Trophoblast cell (in vitro differentiated cells and primary cell): Measurements from ENCODE around the gene PLBD2.

Experiments used
- DNase-seq, 2 donors: peaks; one replicate each; pipeline ENCODE4 v3.0.0-alpha.2; 2016
- H2AFZ ChIP-seq: 2 replicates; pipeline ENCODE4 v1.6.1; 2013; ENCODE audit warnings: low read length, moderate library complexity, mild to moderate bottlenecking; ENCODE audit not compliant: insufficient read depth, poor library complexity
- H2AK5ac ChIP-seq: 2 replicates; pipeline ENCODE4 v1.6.1; 2013; ENCODE audit warnings: mild to moderate bottlenecking, low read length
- H2BK120ac ChIP-seq: 2 replicates; pipeline ENCODE4 v1.6.1; 2013; ENCODE audit warnings: low read length, mild to moderate bottlenecking, moderate library complexity; ENCODE audit not compliant: insufficient read depth, poor library complexity
- H2BK12ac ChIP-seq: 2 replicates; pipeline ENCODE4 v1.6.1; 2013; ENCODE audit warnings: mild to moderate bottlenecking, low read length, moderate library complexity
- H2BK5ac ChIP-seq: 2 replicates; pipeline ENCODE4 v1.6.1; 2013; ENCODE audit warnings: low read length, low read depth, moderate library complexity, mild to moderate bottlenecking; ENCODE audit not compliant: poor library complexity
- H3K14ac ChIP-seq: 2 replicates; pipeline ENCODE4 v1.6.1; 2013; ENCODE audit warnings: mild to moderate bottlenecking, low read length
- H3K18ac ChIP-seq: 2 replicates; pipeline ENCODE4 v1.6.1; 2013; ENCODE audit warnings: mild to moderate bottlenecking, low read length
- H3K23ac ChIP-seq: 2 replicates; pipeline ENCODE4 v1.6.1; 2013; ENCODE audit warnings: low read length
- H3K27ac ChIP-seq: 2 replicates; pipeline ENCODE4 v1.5.1; 2013; ENCODE audit warnings: low read depth, mild to moderate bottlenecking, inconsistent platforms, low read length, moderate library complexity
- H3K27me3 ChIP-seq: 2 replicates; pipeline ENCODE4 v1.6.1; 2013; ENCODE audit warnings: inconsistent platforms, mild to moderate bottlenecking, low read length, moderate library complexity; ENCODE audit not compliant: insufficient read depth
- H3K36me3 ChIP-seq, 2 experiments: 1 replicate in 1 of 2; 2 replicates in 1 of 2; pipeline ENCODE4 v1.6.1; 2013; ENCODE audit warnings: low read length in 2 of 2, mild to moderate bottlenecking in 2 of 2, moderate library complexity in 1 of 2; ENCODE audit not compliant: insufficient read depth in 2 of 2, control insufficient read depth in 1 of 2
- H3K4ac ChIP-seq: 2 replicates; pipeline ENCODE4 v1.6.1; 2013; ENCODE audit warnings: low read depth, mild to moderate bottlenecking, low read length, moderate library complexity
- H3K4me1 ChIP-seq, 2 experiments: 1 replicate in 1 of 2; 2 replicates in 1 of 2; pipeline ENCODE4 v1.6.1; 2013; ENCODE audit warnings: low read length in 2 of 2, mild to moderate bottlenecking in 2 of 2, moderate library complexity in 1 of 2; ENCODE audit not compliant: insufficient read depth in 2 of 2, control insufficient read depth in 1 of 2
- H3K4me2 ChIP-seq: 2 replicates; pipeline ENCODE4 v1.6.1; 2013; ENCODE audit warnings: inconsistent platforms, mild to moderate bottlenecking, low read length, moderate library complexity
- H3K4me3 ChIP-seq: 2 replicates; pipeline ENCODE4 v1.5.1; 2013; ENCODE audit warnings: mild to moderate bottlenecking, low read depth, low read length, inconsistent platforms
- H3K79me1 ChIP-seq: one replicate; pipeline ENCODE4 v1.6.1; 2013; ENCODE audit warnings: low read length
- H3K79me2 ChIP-seq: 2 replicates; pipeline ENCODE4 v1.6.1; 2013; ENCODE audit warnings: low read length, mild to moderate bottlenecking; ENCODE audit not compliant: control insufficient read depth, insufficient read depth, poor library complexity
- H3K9ac ChIP-seq: 2 replicates; pipeline ENCODE4 v1.6.1; 2013; ENCODE audit warnings: mild to moderate bottlenecking, low read length
- H3K9me3 ChIP-seq: 2 replicates; pipeline ENCODE4 v1.6.1; 2013; ENCODE audit warnings: low read depth, mild to moderate bottlenecking, control low read depth, inconsistent platforms, low read length; ENCODE audit not compliant: insufficient read depth
- H4K12ac ChIP-seq: 2 replicates; pipeline ENCODE4 v1.6.1; 2013; ENCODE audit warnings: low read depth, mild to moderate bottlenecking, low read length, moderate library complexity
- H4K8ac ChIP-seq: 2 replicates; pipeline ENCODE4 v1.6.1; 2013; ENCODE audit warnings: low read depth, mild to moderate bottlenecking, low read length, moderate library complexity
- H4K91ac ChIP-seq: one replicate; pipeline ENCODE4 v1.6.1; 2013; ENCODE audit warnings: low read depth, mild to moderate bottlenecking, low read length, moderate library complexity
- WGBS: extraction: QIAGEN DNeasy Blood & Tissue Kit; methylation state at CpG from one replicate; pipeline ENCODE4 v1.1.7; 2013; ENCODE audit warnings: missing lambda C conversion rate; ENCODE audit not compliant: insufficient read length, insufficient coverage; ENCODE audit errors: extremely low coverage; 5-methylcytosine and 5-hydroxymethylcytosine counted together

PLBD2 gene

GRCh38 chr12:113396828-113397496, 38.6 kb downstream of the PLBD2 start:
- Histone ChIP-seq H3K79me2 (no peaks in the 10 kb centered on the region), H4K12ac (no peak overlapping the region), H3K27me3 (no peaks in the 10 kb centered on the region), H3K36me3 (no peaks in the 10 kb centered on the region), H2AFZ (no peak overlapping the region), H4K8ac (no peak overlapping the region), H3K4ac (no peak overlapping the region), H2BK120ac (no peak overlapping the region), H2BK12ac (no peak overlapping the region), H3K27ac (no peak overlapping the region), H3K79me1 (no peaks in the 10 kb centered on the region), H4K91ac (no peak overlapping the region), H3K23ac (no peak overlapping the region), H3K18ac (no peak overlapping the region), H3K4me3 (no peak overlapping the region), H2BK5ac (no peak overlapping the region), H3K9ac (no peak overlapping the region), H3K9me3 (peaks cover 3% of the 10 kb centered on the region), H3K14ac (no peak overlapping the region), H3K4me1 (no peaks in the 10 kb centered on the region), H2AK5ac (no peak overlapping the region), H3K4me2 (no peak overlapping the region)
- DNase-seq, result no peak
- no CpG with 5 or more reads among the region's 16 CpGs for WGBS

- Histone ChIP-seq H3K14ac (no peak overlapping the region), H3K4ac (no peak overlapping the region)
Measured at GRCh38 chr12:113397497-113398197, 39.3 kb downstream of the PLBD2 start.

DNA sequence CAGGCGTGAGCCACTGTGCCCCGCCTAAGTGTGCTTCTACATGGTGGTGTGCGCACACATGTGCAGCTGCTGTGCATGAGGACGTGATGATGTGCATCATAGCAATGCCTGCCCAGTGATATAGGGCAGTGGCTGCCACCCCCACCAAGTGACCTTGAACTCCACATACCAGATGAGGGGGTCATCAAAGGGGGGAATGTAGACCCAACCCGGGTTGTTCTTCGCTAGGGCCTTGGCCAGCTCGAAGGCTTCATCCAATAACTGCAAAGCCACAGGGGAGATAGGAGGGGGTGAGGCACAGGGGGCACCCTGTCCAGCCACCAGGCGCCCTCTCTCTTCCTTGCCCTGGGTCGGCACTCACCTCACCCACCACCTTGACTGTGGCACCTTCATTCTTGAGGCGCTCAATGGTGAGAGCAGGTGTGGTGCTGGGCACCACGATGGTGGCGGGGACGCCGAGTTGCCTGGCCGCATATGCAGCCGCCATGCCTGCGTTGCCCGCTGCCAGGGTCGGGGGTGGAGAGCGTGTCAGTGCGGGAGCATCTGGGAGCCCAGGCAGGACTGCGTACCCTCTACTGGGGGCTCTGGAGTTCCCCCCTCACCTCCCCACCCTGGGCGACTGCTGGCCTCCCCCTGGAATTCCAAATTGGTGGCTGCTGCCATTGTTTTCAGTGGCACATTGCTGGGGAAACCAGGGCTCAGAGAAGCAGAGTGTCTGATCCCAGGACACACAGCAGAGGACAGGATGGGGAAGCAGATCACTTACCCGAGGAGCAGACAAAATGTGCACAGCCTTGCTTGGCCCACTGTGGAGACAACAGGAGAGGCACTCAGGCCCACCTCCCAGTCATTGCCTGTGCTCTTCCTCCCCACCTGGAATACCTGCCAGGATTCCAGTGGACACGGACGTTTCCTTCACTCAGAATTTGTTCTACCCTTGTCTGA, 40.2 kb downstream of the PLBD2 start:
- H2BK12ac ChIP-seq, result no peak overlapping the region
- DNase-seq, result no peak

More at GRCh38 chr12:113397497-113398197, 39.3 kb downstream of the PLBD2 start:
- Histone ChIP-seq H2BK120ac (no peak overlapping the region), H3K79me2 (no peaks in the 10 kb centered on the region), H4K91ac (no peak overlapping the region), H3K27me3 (no peaks in the 10 kb centered on the region), H3K4me1 (no peaks in the 10 kb centered on the region), H3K27ac (no peak overlapping the region), H3K4me2 (no peak overlapping the region), H4K8ac (no peak overlapping the region), H2AFZ (no peak overlapping the region), H3K18ac (no peak overlapping the region), H3K79me1 (no peaks in the 10 kb centered on the region), H2BK5ac (no peak overlapping the region), H3K4me3 (no peak overlapping the region), H3K9ac (no peak overlapping the region), H2BK12ac (no peak overlapping the region), H2AK5ac (no peak overlapping the region), H3K36me3 (no peaks in the 10 kb centered on the region), H4K12ac (no peak overlapping the region), H3K9me3 (peaks cover 3% of the 10 kb centered on the region), H3K23ac (no peak overlapping the region)
- WGBS, result no CpG with 5 or more reads among the region's 10 CpGs
- no peak for DNase-seq

DNA sequence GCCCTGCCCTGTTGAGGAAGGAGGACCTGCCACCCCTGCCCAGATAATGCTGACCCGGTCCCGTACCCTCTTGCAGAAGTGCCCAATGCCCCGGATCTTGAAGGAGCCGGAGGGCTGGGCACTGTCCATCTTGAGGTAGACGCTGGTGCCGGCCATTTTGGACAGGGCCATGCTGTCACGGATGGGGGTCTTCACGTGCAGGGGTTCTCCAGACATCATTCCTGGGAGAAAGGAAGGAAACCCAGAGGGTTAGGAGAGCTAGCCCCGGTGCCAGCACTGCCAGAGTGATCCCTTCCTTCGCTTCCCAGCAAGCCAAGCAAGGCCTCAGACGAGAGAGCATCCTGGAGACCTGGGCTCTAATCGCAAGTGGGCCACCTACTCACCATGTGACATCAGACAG, 41.1 kb downstream of the PLBD2 start:
- peaks cover 3% of the 10 kb centered on the region for H3K9me3 ChIP-seq
- no peak overlapping the region for H4K12ac ChIP-seq
- no peaks in the 10 kb centered on the region for H3K27me3 ChIP-seq
- no peaks in the 10 kb centered on the region for H3K36me3 ChIP-seq
- no peak overlapping the region for H3K27ac ChIP-seq
- no peak overlapping the region for H4K8ac ChIP-seq
- H4K91ac ChIP-seq, result no peak overlapping the region
- H2BK5ac ChIP-seq, result no peak overlapping the region
- no CpG with 5 or more reads among the region's 12 CpGs for WGBS
- no peak overlapping the region for H3K4ac ChIP-seq
- no peak overlapping the region for H3K4me2 ChIP-seq
- no peak overlapping the region for H3K9ac ChIP-seq
- no peak for DNase-seq
- no peaks in the 10 kb centered on the region for H3K79me2 ChIP-seq
- H2BK120ac ChIP-seq, result no peak overlapping the region
- no peak overlapping the region for H3K4me3 ChIP-seq
- H2AK5ac ChIP-seq, result no peak overlapping the region
- H2AFZ ChIP-seq, result no peak overlapping the region
- H3K14ac ChIP-seq, result no peak overlapping the region
- H3K18ac ChIP-seq, result no peak overlapping the region
- H3K4me1 ChIP-seq, result no peaks in the 10 kb centered on the region
- H3K23ac ChIP-seq, result no peak overlapping the region
- H3K79me1 ChIP-seq, result no peaks in the 10 kb centered on the region
- H2BK12ac ChIP-seq, result no peak overlapping the region

More for the DNA sequence above, 40.2 kb downstream of the PLBD2 start:
- Histone ChIP-seq H3K9ac (no peak overlapping the region), H3K4me3 (no peak overlapping the region), H3K79me2 (no peaks in the 10 kb centered on the region), H3K4ac (no peak overlapping the region), H4K12ac (no peak overlapping the region), H2AFZ (no peak overlapping the region), H3K14ac (no peak overlapping the region), H3K79me1 (no peaks in the 10 kb centered on the region), H2BK120ac (no peak overlapping the region), H4K91ac (no peak overlapping the region), H3K27me3 (no peaks in the 10 kb centered on the region), H3K18ac (no peak overlapping the region), H3K9me3 (peaks cover 3% of the 10 kb centered on the region), H3K4me1 (no peaks in the 10 kb centered on the region), H3K27ac (no peak overlapping the region), H2BK5ac (no peak overlapping the region), H4K8ac (no peak overlapping the region), H3K23ac (no peak overlapping the region), H3K4me2 (no peak overlapping the region), H2AK5ac (no peak overlapping the region), H3K36me3 (no peaks in the 10 kb centered on the region)
- WGBS, result no CpG with 5 or more reads among the region's 26 CpGs
